GM23248 (cell line): ENCODE data around the gene DKK3. TPM values are rescaled to one million over a fixed set of nuclear protein-coding genes. Genes with fewer than 3 reads are reported as not detected.
A peak's percentile ranks its signal among the peaks of the same experiment; 100 is the strongest.

ENCODE experiments used
- DNase-seq: peaks from one replicate; pipeline ENCODE4 v3.0.0-alpha.2; 2015
- H2AFZ ChIP-seq: fragments of 200-600 bp; sonication (generic); 2 replicates; pipeline ENCODE4 v1.6.1; 2016; ENCODE audit warnings: antibody characterized with exemption
- H3F3A ChIP-seq: fragments of 200-600 bp; sonication (generic); 2 replicates; pipeline ENCODE4 v1.6.1; 2016; ENCODE audit warnings: mild to moderate bottlenecking, antibody characterized with exemption, mixed run types; ENCODE audit not compliant: insufficient read depth
- H3K27ac ChIP-seq: fragments of 200-600 bp; sonication (generic); 2 replicates; pipeline ENCODE4 v1.5.1; 2016; ENCODE audit warnings: mild to moderate bottlenecking
- H3K27me3 ChIP-seq: fragments of 200-600 bp; sonication (generic); replicated peaks from 2 replicates; pipeline ENCODE4 v1.6.1; 2016; ENCODE audit warnings: mild to moderate bottlenecking; ENCODE audit not compliant: insufficient read depth
- H3K36me3 ChIP-seq: fragments of 200-600 bp; sonication (generic); 2 replicates; pipeline ENCODE4 v1.6.1; 2016; ENCODE audit warnings: low read depth, mild to moderate bottlenecking
- H3K4me1 ChIP-seq: fragments of 200-600 bp; sonication (generic); 2 replicates; pipeline ENCODE4 v1.6.1; 2016; ENCODE audit warnings: mild to moderate bottlenecking; ENCODE audit not compliant: insufficient read depth
- H3K4me2 ChIP-seq: fragments of 200-600 bp; sonication (generic); one replicate; pipeline ENCODE4 v1.6.1; 2016; ENCODE audit warnings: mild to moderate bottlenecking; ENCODE audit not compliant: unreplicated experiment
- H3K4me3 ChIP-seq: fragments of 200-600 bp; sonication (generic); 2 replicates; pipeline ENCODE4 v1.5.1; 2016; ENCODE audit warnings: mild to moderate bottlenecking
- H3K79me2 ChIP-seq: fragments of 200-600 bp; sonication (generic); 2 replicates; pipeline ENCODE4 v1.6.1; 2016; ENCODE audit warnings: mild to moderate bottlenecking; ENCODE audit not compliant: insufficient read depth
- H3K9ac ChIP-seq: fragments of 200-600 bp; sonication (generic); 2 replicates; pipeline ENCODE4 v1.6.1; 2016; ENCODE audit warnings: mild to moderate bottlenecking
- H3K9me2 ChIP-seq: fragments of 200-600 bp; sonication (generic); 2 replicates; pipeline ENCODE4 v1.6.1; 2016; ENCODE audit warnings: mixed run types, mild to moderate bottlenecking, moderate library complexity; ENCODE audit not compliant: insufficient read depth
- H3K9me3 ChIP-seq: fragments of 200-600 bp; sonication (generic); one replicate; pipeline ENCODE4 v1.6.1; 2017; ENCODE audit warnings: low read depth
- H4K20me1 ChIP-seq: fragments of 200-600 bp; sonication (generic); 2 replicates; pipeline ENCODE4 v1.6.0; 2016; ENCODE audit not compliant: insufficient read depth
- EZH2 ChIP-seq: fragments of 200-600 bp; sonication (generic); IDR thresholded peaks from 2 replicates; pipeline ENCODE4 v1.6.1; 2018; ENCODE audit warnings: antibody characterized with exemption, mild to moderate bottlenecking; ENCODE audit not compliant: insufficient read depth, poor library complexity, severe bottlenecking
- EZH2phosphoT487 ChIP-seq: fragments of 200-600 bp; sonication (generic); IDR thresholded peaks from 2 replicates; pipeline ENCODE4 v1.6.1; 2018; ENCODE audit warnings: antibody characterized with exemption, moderate library complexity, mild to moderate bottlenecking, low read depth; ENCODE audit not compliant: insufficient read depth
- WGBS, 2 experiments: methylation state at CpG; one replicate each; pipeline ENCODE4 v1.1.6; 2015 to 2017; ENCODE audit warnings: low lambda C conversion rate in 2 of 2, low coverage in 1 of 2; ENCODE audit errors: missing lambda C conversion rate in 2 of 2; 5-methylcytosine and 5-hydroxymethylcytosine counted together
- in situ Hi-C: fragments of 300-500 bp; cut with MboI; formaldehyde crosslinking; loops from 2 replicates; pipeline ENCODE4 v1.15.0; 2020
- polyA plus RNA-seq: library from polyadenylated mRNA; unstranded; fragments of >200 nt; fragmentation: Nextera tagmentation; extraction: Ambion mirVana; gene quantifications from 2 replicates; pipeline ENCODE4 v1.2.1, GENCODE V29; 2016
- total RNA-seq: library from RNA; depleted of rRNA; stranded (reverse); fragments of >200 nt; shearing (Covaris generic); gene quantifications from 2 replicates; pipeline ENCODE4 v1.2.3, GENCODE V29; 2014

DKK3 gene
- total and polyA plus RNA-seq, 2 experiments from 2014 or later: 225 to 237 TPM

GRCh38 chr11:11998091-11998781 is 10.2 kb downstream of the DKK3 start:
- H3K27ac ChIP-seq: peak overlapping the region; percentile 77
- peak overlapping the region; percentile 72 for H2AFZ ChIP-seq
- peaks cover 12% of the 10 kb centered on the region for H3F3A ChIP-seq
- WGBS, 2 experiments: 13 to 15% methylated on average over 8 of the region's 8 CpGs
- peak overlapping the region; percentile 68 for H3K4me3 ChIP-seq
- H3K36me3 ChIP-seq: no peaks in the 10 kb centered on the region
- H3K4me2 ChIP-seq: peak overlapping the region; percentile 94
- TF ChIP-seq EZH2 (no peak), EZH2phosphoT487 (no peak)
- peaks cover 27% of the 10 kb centered on the region for H3K4me1 ChIP-seq
- no peaks in the 10 kb centered on the region for H3K9me2 ChIP-seq
- H3K27me3 ChIP-seq: no peaks in the 10 kb centered on the region
- H3K79me2 ChIP-seq: no peaks in the 10 kb centered on the region
- H3K9ac ChIP-seq: peak overlapping the region; percentile 78
- H4K20me1 ChIP-seq: no peaks in the 10 kb centered on the region
- DNase-seq: peak; percentile 96
- no peaks in the 10 kb centered on the region for H3K9me3 ChIP-seq
- in situ Hi-C loops: no loop called here

GRCh38 chr11:11997049-11997322 is 11.4 kb downstream of the DKK3 start:
- in situ Hi-C loops: no loop called here
- Histone ChIP-seq H3K9me2 (no peaks in the 10 kb centered on the region), H3F3A (peaks cover 22% of the 10 kb centered on the region), H4K20me1 (no peaks in the 10 kb centered on the region), H3K27ac (no peak overlapping the region), H3K36me3 (no peaks in the 10 kb centered on the region), H3K9ac (no peak overlapping the region), H3K79me2 (no peaks in the 10 kb centered on the region), H3K4me2 (no peak overlapping the region), H2AFZ (no peak overlapping the region), H3K4me3 (no peak overlapping the region), H3K9me3 (no peaks in the 10 kb centered on the region), H3K27me3 (no peaks in the 10 kb centered on the region), H3K4me1 (peaks cover 39% of the 10 kb centered on the region)
- DNase-seq: no peak
- 87 to 91% methylated on average over 3 of the region's 3 CpGs for WGBS, 2 experiments
- TF ChIP-seq EZH2phosphoT487 (no peak), EZH2 (no peak)

- H3K9ac ChIP-seq: no peak overlapping the region
- WGBS, 2 experiments: 81 to 87% methylated on average over 11 of the region's 11 CpGs
- no peaks in the 10 kb centered on the region for H3K9me2 ChIP-seq
- peaks cover 44% of the 10 kb centered on the region for H3K4me1 ChIP-seq
- H4K20me1 ChIP-seq: no peaks in the 10 kb centered on the region
- H3K79me2 ChIP-seq: no peaks in the 10 kb centered on the region
- no peak overlapping the region for H2AFZ ChIP-seq
- H3F3A ChIP-seq: peaks cover 24% of the 10 kb centered on the region
- no peak for TF ChIP-seq EZH2phosphoT487
- no peak for TF ChIP-seq EZH2
- DNase-seq: no peak
- no peaks in the 10 kb centered on the region for H3K9me3 ChIP-seq
- H3K27me3 ChIP-seq: no peaks in the 10 kb centered on the region
- no peak overlapping the region for H3K27ac ChIP-seq
- H3K36me3 ChIP-seq: no peaks in the 10 kb centered on the region
- no peak overlapping the region for H3K4me3 ChIP-seq
- H3K4me2 ChIP-seq: no peak overlapping the region
- in situ Hi-C loops: no loop called here
Measured at GRCh38 chr11:11996321-11997048, 11.9 kb downstream of the DKK3 start.

GRCh38 chr11:11995601-11996000 is 12.8 kb downstream of the DKK3 start:
- no peak overlapping the region for H3K9ac ChIP-seq
- DNase-seq: no peak
- no peaks in the 10 kb centered on the region for H3K36me3 ChIP-seq
- H3K79me2 ChIP-seq: no peaks in the 10 kb centered on the region
- 99% methylated on average over 6 of the region's 6 CpGs for WGBS, 2 experiments
- H3K4me2 ChIP-seq: no peak overlapping the region
- H3K9me2 ChIP-seq: no peaks in the 10 kb centered on the region
- H3K4me3 ChIP-seq: no peak overlapping the region
- H3K27ac ChIP-seq: no peak overlapping the region
- H3K4me1 ChIP-seq: peaks cover 47% of the 10 kb centered on the region
- no peaks in the 10 kb centered on the region for H4K20me1 ChIP-seq
- H2AFZ ChIP-seq: no peak overlapping the region
- H3F3A ChIP-seq: peaks cover 32% of the 10 kb centered on the region
- no peak for TF ChIP-seq EZH2phosphoT487
- TF ChIP-seq EZH2: no peak
- in situ Hi-C loops: no loop called here
- no peaks in the 10 kb centered on the region for H3K27me3 ChIP-seq
- H3K9me3 ChIP-seq: no peaks in the 10 kb centered on the region
